HFFc6 (cell line): ENCODE measurements around the gene SDSL. TPM values are rescaled to one million over a fixed set of nuclear protein-coding genes. Genes with fewer than 3 reads are reported as not detected.

Source experiments
- DNase-seq: peaks from one replicate; pipeline ENCODE4 v3.0.0-alpha.2; 2018
- H3K27ac Mint-ChIP-seq: 2 replicates; pipeline ENCODE4 v1.8.0; 2020; ENCODE audit warnings: mild to moderate bottlenecking, mixed read lengths
- H3K27me3 Mint-ChIP-seq: 2 replicates; pipeline ENCODE4 v1.8.0; 2021; ENCODE audit warnings: mild to moderate bottlenecking, moderate library complexity, mixed read lengths; ENCODE audit not compliant: insufficient read depth
- H3K36me3 Mint-ChIP-seq: 2 replicates; pipeline ENCODE4 v1.8.0; 2021; ENCODE audit warnings: low read depth, mixed read lengths
- H3K4me1 Mint-ChIP-seq: 2 replicates; pipeline ENCODE4 v1.8.0; 2020; ENCODE audit warnings: low read depth, mixed read lengths
- H3K4me3 Mint-ChIP-seq: 2 replicates; pipeline ENCODE4 v1.8.0; 2020; ENCODE audit warnings: mild to moderate bottlenecking, moderate library complexity, mixed read lengths
- H3K9me3 Mint-ChIP-seq: 2 replicates; pipeline ENCODE4 v1.8.0; 2020; ENCODE audit warnings: mild to moderate bottlenecking, mixed read lengths
- total RNA-seq, 6 experiments: library from RNA; stranded (reverse); fragmentation: NEBNext Ultra II Directional; extraction: Animal tissue kit (Norgen Biotek cat#: 25700); gene quantifications; 2 replicates in 1 of 6; 3 replicates in 5 of 6; pipeline ENCODE4 v1.2.3, GENCODE V29; 2021
- TF ChIP-seq, protein P1 (sequence below): fragments of 200-600 bp; sonication (generic); IDR thresholded peaks from 2 replicates; pipeline ENCODE4 v1.5.0; 2021; ENCODE audit warnings: antibody characterized with exemption, mild to moderate bottlenecking

SDSL gene
- total RNA-seq, 6 experiments from 2014 or later = 8.5 to 11.6 (median 10.4) TPM

DNA sequence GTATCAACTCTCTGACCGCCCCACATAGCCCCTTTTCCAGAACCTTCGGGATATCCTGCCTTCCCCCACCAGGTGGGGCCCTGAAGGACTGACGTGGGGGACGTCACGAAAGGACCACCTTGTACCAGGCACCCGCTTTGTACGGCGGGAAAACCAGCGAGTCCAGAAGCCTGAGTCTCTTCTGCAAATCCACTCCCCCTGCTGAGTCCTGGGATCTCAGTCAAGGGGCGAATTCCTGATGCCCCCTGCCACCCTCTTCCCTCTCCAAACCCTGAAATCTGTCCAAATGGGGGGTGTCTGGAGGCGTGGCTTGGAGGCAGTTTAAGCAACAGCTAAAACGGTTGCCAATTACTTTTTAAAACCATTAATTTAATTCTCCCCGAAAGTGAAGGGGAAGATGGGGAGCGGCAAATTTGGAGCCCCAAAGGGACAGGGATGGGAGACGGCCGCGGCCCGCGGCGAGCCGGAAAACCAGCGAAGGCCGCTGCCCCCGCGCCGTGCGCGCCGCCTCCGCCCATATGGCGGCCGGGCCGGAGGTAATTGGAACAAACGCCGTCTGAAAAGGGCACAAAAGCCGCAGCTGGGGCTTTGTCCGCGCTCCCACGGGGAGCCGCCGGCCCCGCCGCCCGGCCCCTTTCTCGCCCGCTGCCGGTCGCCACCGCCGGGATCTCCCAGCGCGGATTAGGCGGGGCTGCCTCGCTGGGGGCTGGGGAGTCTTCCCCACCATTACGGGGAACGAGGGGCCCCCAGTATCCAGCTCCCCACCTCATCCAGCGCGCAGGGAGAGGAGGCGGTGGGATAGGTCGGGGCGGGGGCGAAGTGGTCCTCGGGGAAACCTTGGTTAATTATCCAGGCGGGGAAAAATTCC, 42.9 kb downstream of the SDSL start:
- DNase-seq = no peak
- Mint-ChIP-seq H3K27me3 (peaks cover 57% of the 10 kb centered on the region), H3K4me1 (peaks cover 22% of the 10 kb centered on the region), H3K36me3 (peaks cover 6% of the 10 kb centered on the region), H3K9me3 (no peaks in the 10 kb centered on the region), H3K27ac (no peak overlapping the region), H3K4me3 (no peak overlapping the region)
- TF ChIP-seq, protein P1, sequence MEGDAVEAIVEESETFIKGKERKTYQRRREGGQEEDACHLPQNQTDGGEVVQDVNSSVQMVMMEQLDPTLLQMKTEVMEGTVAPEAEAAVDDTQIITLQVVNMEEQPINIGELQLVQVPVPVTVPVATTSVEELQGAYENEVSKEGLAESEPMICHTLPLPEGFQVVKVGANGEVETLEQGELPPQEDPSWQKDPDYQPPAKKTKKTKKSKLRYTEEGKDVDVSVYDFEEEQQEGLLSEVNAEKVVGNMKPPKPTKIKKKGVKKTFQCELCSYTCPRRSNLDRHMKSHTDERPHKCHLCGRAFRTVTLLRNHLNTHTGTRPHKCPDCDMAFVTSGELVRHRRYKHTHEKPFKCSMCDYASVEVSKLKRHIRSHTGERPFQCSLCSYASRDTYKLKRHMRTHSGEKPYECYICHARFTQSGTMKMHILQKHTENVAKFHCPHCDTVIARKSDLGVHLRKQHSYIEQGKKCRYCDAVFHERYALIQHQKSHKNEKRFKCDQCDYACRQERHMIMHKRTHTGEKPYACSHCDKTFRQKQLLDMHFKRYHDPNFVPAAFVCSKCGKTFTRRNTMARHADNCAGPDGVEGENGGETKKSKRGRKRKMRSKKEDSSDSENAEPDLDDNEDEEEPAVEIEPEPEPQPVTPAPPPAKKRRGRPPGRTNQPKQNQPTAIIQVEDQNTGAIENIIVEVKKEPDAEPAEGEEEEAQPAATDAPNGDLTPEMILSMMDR = peak; percentile 30; the same call in 1 of the 2 replicates

DNA sequence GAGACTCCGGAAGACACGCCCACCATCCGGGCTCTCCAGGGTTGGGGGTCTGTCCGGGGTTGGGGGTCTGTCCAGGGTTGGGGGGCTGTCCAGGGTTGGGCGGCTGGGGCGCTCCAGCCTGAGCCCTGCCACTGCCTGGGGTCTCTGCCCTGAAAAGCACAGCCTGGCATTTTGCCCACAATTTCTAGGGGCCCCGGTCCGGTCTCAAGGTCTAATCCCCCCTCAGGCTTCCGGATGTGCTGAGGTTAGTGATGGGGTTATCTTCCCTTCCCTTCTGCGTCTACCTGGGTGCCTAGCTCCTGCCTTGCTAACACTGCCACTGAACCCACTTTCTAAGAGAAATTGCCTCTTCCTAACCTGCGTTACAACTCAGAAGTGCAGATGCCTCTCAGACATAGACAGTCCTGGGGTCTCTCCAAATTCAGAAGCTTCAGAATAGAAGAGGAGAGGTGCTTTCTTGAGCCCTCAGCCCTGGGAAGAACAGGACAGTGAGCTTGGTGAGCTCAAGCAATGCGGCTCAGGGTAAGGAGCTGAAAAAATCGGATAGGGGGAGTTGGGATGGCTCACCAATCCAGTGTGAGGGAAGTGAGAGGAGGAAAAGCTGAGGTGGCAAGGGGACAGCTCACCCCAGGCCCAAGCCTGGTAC, 43.8 kb downstream of the SDSL start:
- no peak for DNase-seq
- Mint-ChIP-seq H3K27ac (no peak overlapping the region), H3K4me1 (peaks cover 22% of the 10 kb centered on the region), H3K36me3 (peaks cover 6% of the 10 kb centered on the region), H3K4me3 (no peak overlapping the region), H3K9me3 (no peaks in the 10 kb centered on the region), H3K27me3 (peaks cover 59% of the 10 kb centered on the region)
- TF ChIP-seq, protein P1 = no peak

DNA sequence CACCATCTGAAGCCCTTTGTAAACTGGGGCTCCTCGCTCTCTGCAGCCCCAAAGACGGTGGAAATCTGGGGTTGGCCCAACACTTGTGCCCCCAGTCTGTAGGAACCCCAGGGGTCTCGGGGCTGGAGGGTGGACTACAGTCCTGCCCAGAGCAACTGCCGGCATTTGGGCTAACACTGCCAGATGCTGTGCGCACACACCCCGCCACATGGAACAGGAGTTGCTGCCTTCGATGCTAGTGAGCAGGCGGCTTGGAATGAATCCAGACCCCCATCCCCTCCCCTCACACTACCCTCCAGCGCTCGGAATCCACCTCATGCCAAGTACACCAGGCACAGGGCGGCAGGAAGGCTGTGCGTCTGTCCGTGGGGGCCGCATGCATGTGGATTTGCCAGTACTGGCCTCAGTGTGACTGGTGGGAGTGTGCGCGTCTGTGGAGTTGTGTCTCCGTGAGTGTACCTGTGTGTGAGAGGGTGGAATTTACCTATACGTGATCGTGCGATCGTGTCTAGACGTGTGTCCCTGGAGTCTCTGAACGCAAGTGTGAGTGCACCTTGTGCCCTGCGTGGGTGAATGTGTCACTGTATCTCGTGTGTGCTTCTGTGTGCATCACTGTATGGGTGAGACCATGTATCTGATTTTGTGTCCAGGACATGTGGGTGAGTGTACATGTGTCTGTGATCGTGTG, 44.4 kb downstream of the SDSL start:
- Mint-ChIP-seq H3K27me3 (peaks cover 60% of the 10 kb centered on the region), H3K4me3 (peak overlapping the region; percentile 28), H3K36me3 (peaks cover 6% of the 10 kb centered on the region), H3K4me1 (peaks cover 21% of the 10 kb centered on the region), H3K27ac (no peak overlapping the region), H3K9me3 (no peaks in the 10 kb centered on the region)
- DNase-seq = no peak
- TF ChIP-seq, protein P1 = no peak

DNA sequence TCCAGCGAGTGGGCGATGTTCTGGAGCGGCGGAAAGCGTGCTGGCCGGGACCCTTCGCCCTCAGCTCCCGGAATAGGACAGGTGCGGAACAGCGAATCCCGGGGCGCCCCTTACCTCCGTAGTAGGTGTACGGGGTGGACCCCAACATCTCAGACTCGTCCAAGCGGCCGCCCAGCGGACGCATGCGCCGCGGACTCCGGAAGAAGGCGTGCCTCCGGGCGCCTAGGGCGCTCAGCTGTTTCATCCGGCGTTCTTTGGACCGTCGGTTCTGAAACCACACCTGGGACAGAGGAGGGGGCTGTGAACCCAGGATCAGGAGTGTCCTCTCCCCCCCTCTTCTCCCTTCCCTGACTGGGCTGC, 44.9 kb downstream of the SDSL start:
- TF ChIP-seq, protein P1 = no peak
- H3K36me3 Mint-ChIP-seq = peaks cover 6% of the 10 kb centered on the region
- peaks cover 16% of the 10 kb centered on the region for H3K4me1 Mint-ChIP-seq
- no peak overlapping the region for H3K27ac Mint-ChIP-seq
- peaks cover 65% of the 10 kb centered on the region for H3K27me3 Mint-ChIP-seq
- H3K9me3 Mint-ChIP-seq = no peaks in the 10 kb centered on the region
- no peak for DNase-seq
- H3K4me3 Mint-ChIP-seq = peak overlapping the region; percentile 28

DNA sequence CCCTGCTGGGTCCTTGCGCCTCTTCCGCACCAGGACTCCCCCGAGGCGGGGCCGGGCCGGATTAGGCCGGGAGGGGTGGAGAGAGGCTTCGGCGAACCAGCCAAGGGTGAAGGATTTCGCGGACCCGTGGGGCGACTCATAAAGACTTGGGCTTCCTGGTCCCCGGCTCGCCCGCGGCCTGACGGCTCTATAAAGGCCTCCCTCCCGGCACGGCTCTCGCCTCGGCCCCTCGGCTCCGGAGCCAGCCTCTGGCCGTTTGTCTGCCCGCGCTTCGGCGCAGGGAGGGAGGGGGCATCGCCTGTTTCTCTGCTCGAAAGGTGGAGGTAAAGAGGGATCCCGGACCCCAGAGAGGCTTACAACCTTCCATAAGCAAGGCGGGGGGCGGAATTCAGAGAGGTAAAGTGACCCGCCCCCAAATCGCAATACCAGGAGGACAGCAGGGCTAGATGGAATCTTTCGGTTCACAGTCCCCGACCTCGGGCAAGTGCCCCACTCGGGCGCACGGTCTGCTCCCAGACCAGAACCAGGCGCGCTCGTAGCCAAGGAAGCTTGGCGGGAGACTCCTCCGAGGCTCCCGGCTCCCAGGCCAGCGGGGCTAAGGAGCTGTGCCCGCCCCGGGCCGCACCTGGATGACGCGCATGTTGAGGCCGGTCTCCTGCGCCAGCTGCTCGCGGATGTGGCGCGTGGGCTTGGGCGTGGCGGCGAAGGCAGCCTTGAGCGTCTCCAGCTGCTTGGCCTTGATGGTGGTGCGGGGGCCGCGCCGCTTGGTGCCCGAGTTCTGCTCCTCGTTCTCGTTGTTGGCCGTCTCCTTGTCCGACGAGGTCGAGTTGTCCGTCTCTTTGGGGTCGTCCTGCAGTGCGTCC, 45.6 kb downstream of the SDSL start:
- DNase-seq = no peak
- Mint-ChIP-seq H3K9me3 (no peaks in the 10 kb centered on the region), H3K36me3 (peaks cover 6% of the 10 kb centered on the region), H3K4me3 (peak overlapping the region; percentile 26; the same call in 1 of the 2 replicates), H3K4me1 (peaks cover 10% of the 10 kb centered on the region), H3K27ac (no peak overlapping the region), H3K27me3 (peaks cover 63% of the 10 kb centered on the region)
- TF ChIP-seq, protein P1 = no peak
